SK-N-SH (cell line): Measurements from ENCODE around the gene LY6G5C. TPM values are rescaled to one million over a fixed set of nuclear protein-coding genes. Genes with fewer than 3 reads are reported as not detected.

Experiments
- CTCF ChIA-PET: fragments of 300-600, 350-600 bp; formaldehyde crosslinking; extraction: SDS; loops from one replicate; lab custom pipeline; 2021; lab: Yijun Ruan, JAX
- POLR2A ChIA-PET: fragments of 350-600 bp; sonication (Branson Sonifier 250); formaldehyde crosslinking; extraction: SDS; loops from one replicate; lab custom pipeline; 2020; ENCODE audit warnings: antibody characterized with exemption, inconsistent platforms; lab: Yijun Ruan, JAX
- DNase-seq: peaks from one replicate; pipeline ENCODE4 v3.0.0; 2012
- H2AFZ ChIP-seq: fragments of 200-600 bp; sonication (generic); 2 replicates; pipeline ENCODE4 v1.8.1; 2016; ENCODE audit warnings: antibody characterized with exemption, mild to moderate bottlenecking, low read depth
- H3F3A ChIP-seq: fragments of 200-600 bp; sonication (generic); replicated peaks from 2 replicates; pipeline ENCODE3; 2016; ENCODE audit warnings: antibody characterized with exemption, mild to moderate bottlenecking; ENCODE audit not compliant: insufficient read depth
- H3K27ac ChIP-seq, 2 experiments: fragments of 200-500 bp in 1 of 2; fragments of 200-600 bp in 1 of 2; sonication (Bioruptor generic) in 1 of 2; sonication (generic), shearing (Covaris generic) in 1 of 2; 2 replicates each; pipeline versions ENCODE4 v1.5.1 to v1.6.1; 2014 to 2016; ENCODE audit warnings: low read depth in 2 of 2, inconsistent platforms in 1 of 2, low read length in 1 of 2, mild to moderate bottlenecking in 1 of 2, mixed read lengths in 1 of 2
- H3K27me3 ChIP-seq: fragments of 200-600 bp; sonication (generic), shearing (Covaris generic); 2 replicates; pipeline ENCODE4 v1.6.1; 2016; ENCODE audit warnings: mixed run types; ENCODE audit not compliant: insufficient read depth
- H3K36me3 ChIP-seq, 2 experiments: fragments of 200-500 bp in 1 of 2; fragments of 200-600 bp in 1 of 2; sonication (Bioruptor generic) in 1 of 2; sonication (generic) in 1 of 2; replicated peaks in 1 of 2; 2 replicates each; pipeline versions ENCODE3 to v1.5.1; 2014 to 2016; ENCODE audit warnings: low read length in 1 of 2, mild to moderate bottlenecking in 1 of 2; ENCODE audit not compliant: insufficient read depth in 2 of 2, control insufficient read depth in 1 of 2
- H3K4me1 ChIP-seq, 2 experiments: fragments of 200-500 bp in 1 of 2; fragments of 200-600 bp in 1 of 2; sonication (Bioruptor generic) in 1 of 2; sonication (generic), shearing (Covaris generic) in 1 of 2; 2 replicates each; pipeline versions ENCODE4 v1.5.1 to v1.6.1; 2014 to 2016; ENCODE audit warnings: low read depth in 1 of 2, low read length in 1 of 2, mixed run types in 1 of 2; ENCODE audit not compliant: insufficient read depth in 2 of 2, control insufficient read depth in 1 of 2
- H3K4me2 ChIP-seq: fragments of 200-600 bp; sonication (generic), shearing (Covaris generic); 2 replicates; pipeline ENCODE4 v1.6.1; 2017; ENCODE audit warnings: mixed run types
- H3K4me3 ChIP-seq, 2 experiments: fragments of 200-500 bp in 1 of 2; fragments of 200-600 bp in 1 of 2; sonication (Bioruptor generic) in 1 of 2; sonication (generic), shearing (Covaris generic) in 1 of 2; 2 replicates each; pipeline versions ENCODE4 v1.5.1 to v1.8.1; 2014 to 2016; ENCODE audit warnings: low read depth in 2 of 2, inconsistent platforms in 1 of 2, low read length in 1 of 2, mild to moderate bottlenecking in 1 of 2, mixed read lengths in 1 of 2, moderate library complexity in 1 of 2
- H3K79me2 ChIP-seq: fragments of 200-600 bp; sonication (generic); 2 replicates; pipeline ENCODE4 v1.8.1; 2017; ENCODE audit warnings: mild to moderate bottlenecking; ENCODE audit not compliant: insufficient read depth
- H3K9ac ChIP-seq: fragments of 200-600 bp; sonication (generic); 2 replicates; pipeline ENCODE4 v1.6.1; 2017; ENCODE audit warnings: mixed run types
- H3K9me2 ChIP-seq: fragments of 200-600 bp; sonication (generic); 2 replicates; pipeline ENCODE4 v1.6.1; 2017; ENCODE audit warnings: mixed run types
- H3K9me3 ChIP-seq: fragments of 200-600 bp; sonication (generic); 2 replicates; pipeline ENCODE4 v1.6.1; 2017; ENCODE audit warnings: mixed run types, mild to moderate bottlenecking, moderate library complexity
- H4K20me1 ChIP-seq: fragments of 200-600 bp; sonication (generic); 2 replicates; pipeline ENCODE4 v1.6.1; 2017; ENCODE audit warnings: mild to moderate bottlenecking, mixed run types; ENCODE audit not compliant: insufficient read depth
- IRF3 ChIP-seq: fragments of 150-350 bp; IDR thresholded peaks from 2 replicates; pipeline ENCODE4 v1.6.1; 2016; ENCODE audit warnings: mild to moderate bottlenecking, low read depth, low read length
- NRF1 ChIP-seq: IDR thresholded peaks from 2 replicates; pipeline ENCODE4 v1.6.1; 2012; ENCODE audit warnings: low read depth, mild to moderate bottlenecking, low read length
- SMC3 ChIP-seq: IDR thresholded peaks from 2 replicates; pipeline ENCODE4 v1.6.1; 2012; ENCODE audit warnings: low read depth, low read length, improper control_type of control experiment
- ZBTB33 ChIP-seq: IDR thresholded peaks from 2 replicates; pipeline ENCODE4 v1.4.0; 2012; ENCODE audit warnings: low read depth, borderline replicate concordance
- WGBS: methylation state at CpG from one replicate; pipeline ENCODE4 v1.1.6; 2017; ENCODE audit warnings: low lambda C conversion rate; 5-methylcytosine and 5-hydroxymethylcytosine counted together
- polyA plus RNA-seq, 3 experiments: library from polyadenylated mRNA; depleted of rRNA; stranded (reverse); fragments of >200 nt; gene quantifications; 2 replicates each; pipeline ENCODE4 v1.2.3, GENCODE V29; 2012

The LY6G5C gene
- polyA plus RNA-seq, 1 of the 3 experiments (the other 2 are of a cell fraction), result 1.1 TPM

- H3K9me3 ChIP-seq, result no peaks in the 10 kb centered on the region
- TF ChIP-seq NRF1, result no peak
- no peak for TF ChIP-seq IRF3
- no peaks in the 10 kb centered on the region for H3K27me3 ChIP-seq
- no peaks in the 10 kb centered on the region for H3K9me2 ChIP-seq
- H3K4me3 ChIP-seq, result no peak overlapping the region
- peaks cover 59 to 79% of the 10 kb centered on the region in 2 experiments for H3K36me3 ChIP-seq
- no peak overlapping the region for H3K9ac ChIP-seq
- no peak overlapping the region for H3K4me2 ChIP-seq
- no peak overlapping the region for H2AFZ ChIP-seq
- 98% methylated on average over 9 of the region's 9 CpGs for WGBS
- no peak for DNase-seq
- no peaks in the 10 kb centered on the region for H4K20me1 ChIP-seq
- CTCF ChIA-PET, result interaction anchor here (1.4 kb wide), 1 partner anchor 20 kb away, joined by 3 read pairs; no protein-coding TSS in a partner anchor
- H3K27ac ChIP-seq, result no peak overlapping the region
- peaks cover 9% of the 10 kb centered on the region for H3F3A ChIP-seq
- POLR2A ChIA-PET, result no interaction called here
- H3K79me2 ChIP-seq, result peaks cover 25% of the 10 kb centered on the region
- no peaks in the 10 kb centered on the region for H3K4me1 ChIP-seq
Measured at GRCh38 chr6:31645325-31645724, 35.5 kb downstream of the LY6G5C start.

- no peak for TF ChIP-seq SMC3
- no peak for TF ChIP-seq ZBTB33
- TF ChIP-seq, all 33 proteins: peak for 0
- WGBS, result 95% methylated on average over 16 of the region's 17 CpGs
- POLR2A ChIA-PET, result interaction anchor here (1.1 to 2.2 kb wide), 2 partner anchors 8 to 10 kb away, joined by 3 to 11 read pairs; no protein-coding TSS in a partner anchor
- H2AFZ ChIP-seq, result no peak overlapping the region
- H3K79me2 ChIP-seq, result peaks cover 11% of the 10 kb centered on the region; the same call in 1 of the 2 replicates
- H3K9me3 ChIP-seq, result no peaks in the 10 kb centered on the region
- no peaks in the 10 kb centered on the region for H3K9me2 ChIP-seq
- no peak overlapping the region for H3K4me2 ChIP-seq
- no peaks in the 10 kb centered on the region for H3K4me1 ChIP-seq
- H3K9ac ChIP-seq, result no peak overlapping the region
- peaks cover 55 to 86% of the 10 kb centered on the region in 2 experiments for H3K36me3 ChIP-seq
- no peak overlapping the region for H3K4me3 ChIP-seq
- DNase-seq, result no peak
- no peak overlapping the region for H3K27ac ChIP-seq
- H4K20me1 ChIP-seq, result no peaks in the 10 kb centered on the region
- H3K27me3 ChIP-seq, result no peaks in the 10 kb centered on the region
- CTCF ChIA-PET, result interaction anchor here (1.1 to 1.4 kb wide), 5 partner anchors 11 to 21 kb away, joined by 3 to 5 read pairs (median 4); partner anchors contain the start of gene GPANK1
- peaks cover 23% of the 10 kb centered on the region for H3F3A ChIP-seq
Measured at GRCh38 chr6:31643818-31644454, 36.9 kb downstream of the LY6G5C start.
